DMS153 treated with DMSO at 0.1 percent for 48 hours (cell line): Measurements from ENCODE around the gene UBE2U.
"Not testable (repeated sequence)": the region's sequence is repeated elsewhere in the genome, so short reads cannot be mapped to it uniquely, and the experiment has no call there.

ENCODE experiments used
- DNase-seq: peaks from one replicate; lab custom pipeline; 2025; ENCODE audit not compliant: unreplicated experiment; lab: John Stamatoyannopoulos, UW

Gene UBE2U

GRCh38 chr1:64236541-64236954 lies 33.1 kb downstream of the UBE2U start:
- no peak for DNase-seq

- DNase-seq: not testable (repeated sequence)
Measured at GRCh38 chr1:64239519-64239918, 36.1 kb downstream of the UBE2U start.

- no peak for DNase-seq
Measured at GRCh38 chr1:64240206-64240605, 36.8 kb downstream of the UBE2U start.

GRCh38 chr1:64241069-64241468 lies 37.6 kb downstream of the UBE2U start:
- no peak for DNase-seq

- peak; percentile 83 for DNase-seq
Measured at GRCh38 chr1:64242895-64243756, 39.7 kb downstream of the UBE2U start.

- DNase-seq: peak; percentile 71
Measured at GRCh38 chr1:64243757-64244080, 40.3 kb downstream of the UBE2U start.

- peak; percentile 12 for DNase-seq
Measured at GRCh38 chr1:64245495-64245894, 42.1 kb downstream of the UBE2U start.

- peak; percentile 35 for DNase-seq
Measured at GRCh38 chr1:64246294-64246917, 43.0 kb downstream of the UBE2U start.

GRCh38 chr1:64248065-64248464 lies 44.6 kb downstream of the UBE2U start:
- no peak for DNase-seq

GRCh38 chr1:64250472-64250871 lies 47.0 kb downstream of the UBE2U start:
- DNase-seq: not testable (repeated sequence)

GRCh38 chr1:64251971-64252370 lies 48.5 kb downstream of the UBE2U start:
- no peak for DNase-seq

GRCh38 chr1:64257233-64257632 lies 53.8 kb downstream of the UBE2U start:
- DNase-seq: not testable (repeated sequence)

GRCh38 chr1:64258444-64258843 lies 55.0 kb downstream of the UBE2U start:
- DNase-seq: not testable (repeated sequence)

GRCh38 chr1:64263335-64263734 lies 59.9 kb downstream of the UBE2U start:
- no peak for DNase-seq

GRCh38 chr1:64263856-64264255 lies 60.4 kb downstream of the UBE2U start:
- DNase-seq: no peak

- no peak for DNase-seq
Measured at GRCh38 chr1:64265141-64265540, 61.7 kb downstream of the UBE2U start.

GRCh38 chr1:64266991-64267390 lies 63.6 kb downstream of the UBE2U start:
- DNase-seq: no peak

- DNase-seq: peak; percentile 62
Measured at GRCh38 chr1:64268653-64269557, 65.5 kb downstream of the UBE2U start.

- DNase-seq: no peak
Measured at GRCh38 chr1:64269558-64269884, 66.1 kb downstream of the UBE2U start.

GRCh38 chr1:64280001-64280400 lies 76.6 kb downstream of the UBE2U start:
- DNase-seq: no peak

- peak; percentile 8 for DNase-seq
Measured at GRCh38 chr1:64282351-64282750, 78.9 kb downstream of the UBE2U start.

- DNase-seq: no peak
Measured at GRCh38 chr1:64287071-64287470, 83.6 kb downstream of the UBE2U start.
